SH-SY5Y (cell line): Measurements from ENCODE around the gene DEDD2.

ENCODE experiments used
- GATA2 ChIP-seq: IDR thresholded peaks from 2 replicates; pipeline ENCODE4 v1.6.1; 2011; ENCODE audit warnings: mild to moderate bottlenecking, low read depth, low read length
- GATA3 ChIP-seq: IDR thresholded peaks from 2 replicates; pipeline ENCODE4 v1.6.1; 2011; ENCODE audit warnings: low read depth, mild to moderate bottlenecking, low read length, moderate library complexity

DNA sequence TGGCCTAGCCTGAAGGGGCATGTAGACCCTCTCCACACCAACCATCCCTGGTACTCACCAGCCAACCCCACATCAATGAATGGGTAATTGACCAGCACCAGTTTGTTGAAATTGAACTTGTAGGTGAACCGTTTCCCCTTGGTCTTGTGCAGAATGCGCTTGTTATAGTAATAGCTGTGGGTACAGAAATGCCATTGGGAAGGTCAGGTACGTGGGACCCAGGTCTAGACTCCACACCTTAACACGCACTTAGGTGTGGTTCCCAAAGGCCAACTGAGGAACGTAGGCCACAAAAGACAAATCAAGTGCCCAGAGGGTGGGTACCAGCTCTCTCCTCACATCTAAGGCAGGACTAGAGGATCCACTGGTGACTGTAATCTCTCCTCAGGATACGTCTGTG lies 32.3 kb upstream of the DEDD2 start:
- no peak for TF ChIP-seq GATA2
- no peak for TF ChIP-seq GATA3
